ENCODE results near the gene TMEM179B.

TMEM179B gene

DNA sequence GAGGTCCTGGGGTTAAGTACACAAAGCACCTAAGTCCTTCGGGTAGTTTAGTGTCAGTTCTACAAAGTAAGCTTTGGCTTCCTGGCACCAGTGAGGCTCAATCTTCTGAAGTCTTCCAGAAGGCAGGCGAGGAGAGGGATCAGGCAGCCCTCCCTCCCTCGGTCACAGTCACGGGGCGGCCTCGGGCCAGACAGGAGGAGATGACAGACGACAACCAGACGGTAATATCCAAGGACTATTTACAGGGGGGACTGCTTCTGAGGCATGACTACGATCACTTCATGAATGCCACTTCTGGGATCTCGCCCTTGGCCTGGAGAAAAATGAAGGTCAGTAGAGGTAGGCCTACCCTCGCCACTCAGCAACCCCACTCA lies 5.0 kb downstream of the TMEM179B start:
- H3K4me3 ChIP-seq (ENCODE audit: low read length), result no peak overlapping the region
- peaks cover 16% of the 10 kb centered on the region for H3K79me1 ChIP-seq (ENCODE audit: low read length)
- peaks cover 22% of the 10 kb centered on the region for H3K36me3 ChIP-seq (ENCODE audit: control insufficient read depth, insufficient read depth, low read length)

DNA sequence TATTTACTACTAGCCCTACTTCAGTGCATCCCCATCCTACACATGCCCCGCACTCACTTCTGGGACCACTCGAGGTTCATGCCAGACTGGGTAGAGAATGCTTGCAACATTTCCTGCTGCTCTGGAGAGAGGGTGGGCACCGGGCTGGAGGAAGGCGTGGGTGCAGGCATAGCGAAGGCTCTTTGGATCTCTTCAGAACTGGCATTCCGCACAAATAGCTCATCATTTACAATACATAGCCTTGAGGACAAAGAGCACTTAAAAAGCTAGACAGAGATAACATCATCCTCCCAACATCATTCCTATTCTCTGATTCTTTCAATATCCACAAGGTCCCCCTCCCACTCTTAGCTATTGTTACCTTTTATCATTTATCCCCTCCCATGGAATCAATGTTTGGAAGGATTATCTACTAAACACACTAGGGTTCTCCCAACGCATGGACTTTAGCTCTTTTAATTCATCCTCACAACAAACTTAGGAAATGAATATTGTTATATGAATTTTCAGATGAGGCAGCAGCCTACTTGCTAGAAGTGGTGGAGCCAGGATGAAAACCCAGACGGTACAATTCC lies 7.1 kb downstream of the TMEM179B start:
- no peak overlapping the region for H3K18ac ChIP-seq (ENCODE audit: low read length)
- no peak for DNase-seq
- no CpG with 5 or more reads among the region's 8 CpGs for WGBS (ENCODE audit: extremely low coverage, insufficient coverage, low lambda C conversion rate)

More for the DNA sequence above, 5.0 kb downstream of the TMEM179B start:
- no peak overlapping the region for H3K4ac ChIP-seq (ENCODE audit: low read depth, low read length)
- peak; percentile 57 for DNase-seq
- no CpG with 5 or more reads among the region's 11 CpGs for WGBS (ENCODE audit: extremely low coverage, insufficient coverage, low lambda C conversion rate)
- H4K8ac ChIP-seq (ENCODE audit: low read depth, low read length), result no peak overlapping the region
- no peak overlapping the region for H4K5ac ChIP-seq (ENCODE audit: low read length)
- H2AK5ac ChIP-seq (ENCODE audit: low read length), result no peak overlapping the region
- no peak overlapping the region for H2BK15ac ChIP-seq (replicated peaks; ENCODE audit: low read depth)
- H3K4me1 ChIP-seq (ENCODE audit: control insufficient read depth, low read depth, low read length), result peaks cover 2% of the 10 kb centered on the region
- H3K23ac ChIP-seq (ENCODE audit: low read length), result no peak overlapping the region
- H3K9ac ChIP-seq (ENCODE audit: low read length), result peak overlapping the region; percentile 42
- no peak overlapping the region for H2BK120ac ChIP-seq (ENCODE audit: low read depth, low read length)
- H3K18ac ChIP-seq (ENCODE audit: low read length), result no peak overlapping the region
- peak overlapping the region; percentile 63 for H3K56ac ChIP-seq (ENCODE audit: low read length)
- H3K27me3 ChIP-seq (ENCODE audit: insufficient read depth, low read length, poor library complexity), result no peaks in the 10 kb centered on the region
- peaks cover 28% of the 10 kb centered on the region for H3K79me2 ChIP-seq (ENCODE audit: control insufficient read depth, insufficient read depth, low read length)
- H3K4me2 ChIP-seq (ENCODE audit: low read length), result no peak overlapping the region
- peak overlapping the region; percentile 30 for H3K27ac ChIP-seq (ENCODE audit: low read depth, low read length)
- no peak overlapping the region for H2BK5ac ChIP-seq (ENCODE audit: low read length)

DNA sequence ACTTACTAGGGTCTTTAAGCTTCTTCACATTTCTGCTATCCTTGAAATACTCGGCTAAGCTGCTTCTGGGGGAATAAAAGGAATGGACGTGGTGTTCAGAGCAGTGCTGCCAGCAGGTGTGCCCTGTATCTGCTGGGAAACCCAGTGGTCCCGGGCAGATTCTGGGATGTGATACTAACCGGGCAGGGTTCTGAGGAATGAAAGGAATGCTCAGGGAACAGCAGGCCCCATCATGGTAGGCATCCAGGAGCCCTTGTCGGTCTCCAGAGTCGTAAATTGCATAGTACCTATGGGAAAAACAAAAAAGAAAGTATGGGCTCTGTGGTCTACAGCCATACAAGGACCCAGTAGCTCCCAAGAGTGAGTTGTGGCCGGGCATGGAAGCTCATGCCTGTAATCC lies 9.1 kb downstream of the TMEM179B start:
- Histone ChIP-seq H3K4me3 (ENCODE audit: low read length) (no peak overlapping the region), H3K4me1 (ENCODE audit: control insufficient read depth, low read depth, low read length) (no peaks in the 10 kb centered on the region), H3K4me2 (ENCODE audit: low read length) (no peak overlapping the region), H2AK5ac (ENCODE audit: low read length) (no peak overlapping the region), H3K79me2 (ENCODE audit: control insufficient read depth, insufficient read depth, low read length) (peaks cover 4% of the 10 kb centered on the region), H3K27ac (ENCODE audit: low read depth, low read length) (no peak overlapping the region), H2BK5ac (ENCODE audit: low read length) (no peak overlapping the region), H3K4ac (ENCODE audit: low read depth, low read length) (no peak overlapping the region), H3K18ac (ENCODE audit: low read length) (no peak overlapping the region), H3K79me1 (ENCODE audit: low read length) (peaks cover 2% of the 10 kb centered on the region), H3K27me3 (ENCODE audit: insufficient read depth, low read length, poor library complexity) (no peaks in the 10 kb centered on the region), H2BK120ac (ENCODE audit: low read depth, low read length) (no peak overlapping the region), H4K5ac (ENCODE audit: low read length) (no peak overlapping the region), H3K56ac (ENCODE audit: low read length) (no peak overlapping the region), H3K9ac (ENCODE audit: low read length) (no peak overlapping the region), H2BK15ac (replicated peaks; ENCODE audit: low read depth) (no peak overlapping the region), H3K23ac (ENCODE audit: low read length) (no peak overlapping the region), H4K8ac (ENCODE audit: low read depth, low read length) (no peak overlapping the region), H3K36me3 (ENCODE audit: control insufficient read depth, insufficient read depth, low read length) (peaks cover 31% of the 10 kb centered on the region)
- DNase-seq, result peak; percentile 63
- no CpG with 5 or more reads among the region's 7 CpGs for WGBS (ENCODE audit: extremely low coverage, insufficient coverage, low lambda C conversion rate)

More for the DNA sequence above, 7.1 kb downstream of the TMEM179B start:
- Histone ChIP-seq H3K4ac (ENCODE audit: low read depth, low read length) (no peak overlapping the region), H3K79me2 (ENCODE audit: control insufficient read depth, insufficient read depth, low read length) (peaks cover 22% of the 10 kb centered on the region), H3K9ac (ENCODE audit: low read length) (no peak overlapping the region), H3K79me1 (ENCODE audit: low read length) (peaks cover 9% of the 10 kb centered on the region), H2BK15ac (replicated peaks; ENCODE audit: low read depth) (no peak overlapping the region), H2BK120ac (ENCODE audit: low read depth, low read length) (no peak overlapping the region), H2AK5ac (ENCODE audit: low read length) (no peak overlapping the region), H2BK5ac (ENCODE audit: low read length) (no peak overlapping the region), H3K4me1 (ENCODE audit: control insufficient read depth, low read depth, low read length) (peaks cover 2% of the 10 kb centered on the region), H3K4me3 (ENCODE audit: low read length) (no peak overlapping the region), H4K8ac (ENCODE audit: low read depth, low read length) (no peak overlapping the region), H3K27ac (ENCODE audit: low read depth, low read length) (no peak overlapping the region), H4K5ac (ENCODE audit: low read length) (no peak overlapping the region), H3K56ac (ENCODE audit: low read length) (no peak overlapping the region), H3K4me2 (ENCODE audit: low read length) (no peak overlapping the region), H3K23ac (ENCODE audit: low read length) (no peak overlapping the region), H3K36me3 (ENCODE audit: control insufficient read depth, insufficient read depth, low read length) (peaks cover 21% of the 10 kb centered on the region), H3K27me3 (ENCODE audit: insufficient read depth, low read length, poor library complexity) (no peaks in the 10 kb centered on the region)

DNA sequence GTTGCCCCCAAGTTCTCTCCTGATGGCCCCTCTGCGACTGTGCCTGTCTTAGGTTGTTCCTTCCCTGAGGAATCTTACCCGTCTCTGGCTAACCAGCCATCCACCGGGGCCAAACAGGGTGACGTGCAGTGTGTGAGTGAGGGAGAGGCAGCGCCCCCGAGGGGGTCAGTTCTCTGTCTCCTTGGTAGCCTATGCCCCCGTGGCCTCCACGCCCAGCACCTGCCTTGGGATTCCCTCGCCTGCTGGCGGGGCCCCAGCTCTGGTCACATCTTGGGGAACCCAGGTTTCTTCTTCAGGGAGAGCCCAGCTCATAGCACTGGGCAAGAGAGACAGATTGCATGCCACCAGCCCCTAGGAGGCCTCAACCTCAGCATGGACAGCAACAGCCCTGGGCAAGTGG lies 12.3 kb downstream of the TMEM179B start:
- H3K36me3 ChIP-seq (ENCODE audit: control insufficient read depth, insufficient read depth, low read length), result peaks cover 29% of the 10 kb centered on the region

DNA sequence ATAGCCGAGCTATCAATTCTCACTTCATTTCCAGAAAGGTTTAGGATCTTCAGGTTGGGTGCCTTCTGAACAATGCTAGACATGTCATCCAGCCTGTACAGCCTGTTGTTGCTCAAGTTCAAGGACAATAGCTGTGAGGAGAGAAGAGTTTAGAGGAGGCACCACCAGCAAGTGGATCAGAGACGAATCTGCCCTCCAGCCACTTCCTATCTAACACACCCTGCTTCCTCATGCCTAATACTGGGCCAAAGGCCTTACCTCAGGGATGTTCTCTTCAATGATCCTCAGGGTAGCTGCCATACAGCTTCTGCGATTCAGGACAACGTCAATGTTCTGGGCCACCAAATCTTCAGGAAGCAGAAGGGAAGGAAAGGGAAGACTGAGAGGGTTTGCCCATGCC lies 13.9 kb downstream of the TMEM179B start:
- no peak for DNase-seq
- no peak overlapping the region for H3K23ac ChIP-seq (ENCODE audit: low read length)
- H3K18ac ChIP-seq (ENCODE audit: low read length), result no peak overlapping the region
- H2BK15ac ChIP-seq (replicated peaks; ENCODE audit: low read depth), result no peak overlapping the region
- peaks cover 18% of the 10 kb centered on the region for H3K79me2 ChIP-seq (ENCODE audit: control insufficient read depth, insufficient read depth, low read length)
- H3K56ac ChIP-seq (ENCODE audit: low read length), result no peak overlapping the region
- WGBS (ENCODE audit: extremely low coverage, insufficient coverage, low lambda C conversion rate), result no CpG with 5 or more reads among the region's 4 CpGs
- H3K36me3 ChIP-seq (ENCODE audit: control insufficient read depth, insufficient read depth, low read length), result peaks cover 22% of the 10 kb centered on the region
- H3K4me1 ChIP-seq (ENCODE audit: control insufficient read depth, low read depth, low read length), result peaks cover 5% of the 10 kb centered on the region
- no peak overlapping the region for H3K9ac ChIP-seq (ENCODE audit: low read length)
- H3K27ac ChIP-seq (ENCODE audit: low read depth, low read length), result no peak overlapping the region
- no peaks in the 10 kb centered on the region for H3K27me3 ChIP-seq (ENCODE audit: insufficient read depth, low read length, poor library complexity)
- no peak overlapping the region for H2BK120ac ChIP-seq (ENCODE audit: low read depth, low read length)
- no peak overlapping the region for H3K4ac ChIP-seq (ENCODE audit: low read depth, low read length)
- no peak overlapping the region for H3K4me2 ChIP-seq (ENCODE audit: low read length)
- no peak overlapping the region for H4K8ac ChIP-seq (ENCODE audit: low read depth, low read length)
- H2BK5ac ChIP-seq (ENCODE audit: low read length), result no peak overlapping the region
- no peak overlapping the region for H2AK5ac ChIP-seq (ENCODE audit: low read length)
- H3K79me1 ChIP-seq (ENCODE audit: low read length), result peaks cover 12% of the 10 kb centered on the region
- H3K4me3 ChIP-seq (ENCODE audit: low read length), result no peak overlapping the region
- H4K5ac ChIP-seq (ENCODE audit: low read length), result no peak overlapping the region

More for the DNA sequence above, 12.3 kb downstream of the TMEM179B start:
- Histone ChIP-seq H3K23ac (ENCODE audit: low read length) (no peak overlapping the region), H3K27me3 (ENCODE audit: insufficient read depth, low read length, poor library complexity) (no peaks in the 10 kb centered on the region), H2AK5ac (ENCODE audit: low read length) (no peak overlapping the region), H3K9ac (ENCODE audit: low read length) (no peak overlapping the region), H3K4me3 (ENCODE audit: low read length) (no peak overlapping the region), H3K4me2 (ENCODE audit: low read length) (no peak overlapping the region), H2BK120ac (ENCODE audit: low read depth, low read length) (no peak overlapping the region), H3K18ac (ENCODE audit: low read length) (no peak overlapping the region), H3K56ac (ENCODE audit: low read length) (no peak overlapping the region), H4K8ac (ENCODE audit: low read depth, low read length) (no peak overlapping the region), H3K79me1 (ENCODE audit: low read length) (peaks cover 11% of the 10 kb centered on the region), H3K79me2 (ENCODE audit: control insufficient read depth, insufficient read depth, low read length) (peaks cover 13% of the 10 kb centered on the region), H3K4ac (ENCODE audit: low read depth, low read length) (no peak overlapping the region), H4K5ac (ENCODE audit: low read length) (no peak overlapping the region), H3K4me1 (ENCODE audit: control insufficient read depth, low read depth, low read length) (peaks cover 3% of the 10 kb centered on the region), H2BK15ac (replicated peaks; ENCODE audit: low read depth) (no peak overlapping the region), H3K27ac (ENCODE audit: low read depth, low read length) (no peak overlapping the region), H2BK5ac (ENCODE audit: low read length) (no peak overlapping the region)
- no CpG with 5 or more reads among the region's 10 CpGs for WGBS (ENCODE audit: extremely low coverage, insufficient coverage, low lambda C conversion rate)
- no peak for DNase-seq

Measured in mesendoderm (in vitro differentiated cells).